Activated T-helper 1 cell treated with Interleukin-2 at 50 U/mL for 16 hours (primary cell): Measurements from ENCODE around the gene NTN3.

Experiments
- DNase-seq: peaks from one replicate; pipeline ENCODE4 v3.0.0-alpha.2; 2020; ENCODE audit warnings: low read depth

Gene NTN3

GRCh38 chr16:2514333-2515179 is 43.5 kb downstream of the NTN3 start:
- DNase-seq = peak; percentile 24

- no peak for DNase-seq
These were observed 44.2 kb downstream of the NTN3 start for GRCh38 chr16:2515180-2515851.

GRCh38 chr16:2516391-2517240 is 45.5 kb downstream of the NTN3 start:
- no peak for DNase-seq

- no peak for DNase-seq
These were observed 47.0 kb downstream of the NTN3 start for GRCh38 chr16:2517954-2518605.

- no peak for DNase-seq
These were observed 48.0 kb downstream of the NTN3 start for GRCh38 chr16:2518823-2519710.

GRCh38 chr16:2519711-2520080 is 48.6 kb downstream of the NTN3 start:
- no peak for DNase-seq

- DNase-seq = peak; percentile 84
These were observed 49.1 kb downstream of the NTN3 start, which contains the start of gene AMDHD2 for GRCh38 chr16:2520097-2520783. AMDHD2 (plus strand) TSS chr16:2520371; CDS start chr16:2520459, 88 bp downstream.

GRCh38 chr16:2520784-2521531 is 49.9 kb downstream of the NTN3 start:
- peak; percentile 51 for DNase-seq
